Thyroid gland (tissue), 4 donors: ENCODE measurements around the gene NGRN. TPM values are rescaled to one million over a fixed set of nuclear protein-coding genes. Genes with fewer than 3 reads are reported as not detected.
"Not testable (repeated sequence)": the region's sequence is repeated elsewhere in the genome, so short reads cannot be mapped to it uniquely, and the experiment has no call there.

Experiments
- DNase-seq, 2 donors: peaks; one replicate each; pipeline ENCODE4 v3.0.0-alpha.2; 2019
- H3K27ac ChIP-seq, 3 donors: fragments of 200-600 bp; sonication (generic); 1 replicate in 2 of 3; 2 replicates in 1 of 3; pipeline ENCODE4 v1.5.1; 2016 to 2019; ENCODE audit warnings: mild to moderate bottlenecking in 1 of 3, moderate library complexity in 1 of 3
- H3K27me3 ChIP-seq: fragments of 200-600 bp; sonication (generic); one replicate; pipeline ENCODE4 v1.5.1; 2019
- H3K36me3 ChIP-seq, 2 donors: fragments of 200-600 bp; sonication (generic); one replicate each; pipeline ENCODE4 v1.5.1; 2016 to 2019
- H3K4me1 ChIP-seq, 2 donors: fragments of 200-600 bp; sonication (generic); one replicate each; pipeline ENCODE4 v1.5.1; 2017 to 2019
- H3K4me3 ChIP-seq, 3 donors: fragments of 200-600 bp; sonication (generic); replicated peaks in 1 of 3; 1 replicate in 2 of 3; 2 replicates in 1 of 3; pipeline ENCODE4 v1.5.1; 2016; ENCODE audit warnings: mild to moderate bottlenecking in 1 of 3
- H3K9me3 ChIP-seq: fragments of 200-600 bp; sonication (generic); one replicate; pipeline ENCODE4 v1.5.1; 2017
- POLR2A ChIP-seq, 2 donors: fragments of 450-650 bp; IDR thresholded peaks; one replicate each; pipeline ENCODE4 v1.6.1; 2017; ENCODE audit warnings: antibody characterized with exemption in 2 of 2, mild to moderate bottlenecking in 2 of 2, moderate library complexity in 1 of 2
- WGBS, 2 donors: methylation state at CpG; one replicate each; pipeline ENCODE4 v1.1.5; 2017; 5-methylcytosine and 5-hydroxymethylcytosine counted together
- intact Hi-C: fragments of 100-400 bp; cut with DNase I; formaldehyde crosslinking; loops from one replicate; pipeline ENCODE4 v1.15.1; 2023
- total RNA-seq, 4 donors: library from RNA; depleted of rRNA; stranded (reverse); fragments of >200 nt; gene quantifications; one replicate each; pipeline ENCODE4 v1.2.3, GENCODE V29; 2016
- TF ChIP-seq, protein P1 (sequence below), 6 experiments: fragments of 200-600 bp in 3 of 6; fragments of 450-650 bp in 3 of 6; sonication (generic) in 3 of 6; IDR thresholded peaks; one replicate each; pipeline ENCODE4 v1.5.1; 2016 to 2019; ENCODE audit warnings: antibody characterized with exemption in 6 of 6, mild to moderate bottlenecking in 2 of 6, inconsistent platforms in 1 of 6, moderate library complexity in 1 of 6

Gene NGRN
- total RNA-seq, 4 donors from 2014 or later = 80.7 to 159 (median 96.4) TPM

DNA sequence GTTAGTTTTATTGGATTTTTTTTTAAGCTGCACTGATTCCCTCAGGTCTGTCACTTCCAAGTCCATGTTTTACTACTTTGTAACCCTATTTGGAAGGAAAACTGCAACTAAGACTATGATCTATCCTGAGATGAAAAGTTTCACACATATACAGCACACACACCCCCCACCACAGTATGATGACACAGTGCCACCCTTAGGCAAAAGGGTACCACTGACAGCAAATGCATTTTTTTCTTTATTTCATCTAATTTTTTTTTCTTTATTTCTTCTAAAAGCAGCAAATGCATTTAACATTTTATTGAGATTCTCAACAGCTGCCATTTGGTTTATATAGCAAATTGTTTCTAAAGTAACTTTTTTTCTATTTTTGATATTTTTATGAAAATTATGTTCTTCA, 21.2 kb downstream of the NGRN start:
- H3K27ac ChIP-seq = no peak overlapping the region
- H3K4me1 ChIP-seq = no peaks in the 10 kb centered on the region
- no peak for TF ChIP-seq POLR2A (IDR thresholded peaks at IDR 0.05)
- TF ChIP-seq, protein P1, sequence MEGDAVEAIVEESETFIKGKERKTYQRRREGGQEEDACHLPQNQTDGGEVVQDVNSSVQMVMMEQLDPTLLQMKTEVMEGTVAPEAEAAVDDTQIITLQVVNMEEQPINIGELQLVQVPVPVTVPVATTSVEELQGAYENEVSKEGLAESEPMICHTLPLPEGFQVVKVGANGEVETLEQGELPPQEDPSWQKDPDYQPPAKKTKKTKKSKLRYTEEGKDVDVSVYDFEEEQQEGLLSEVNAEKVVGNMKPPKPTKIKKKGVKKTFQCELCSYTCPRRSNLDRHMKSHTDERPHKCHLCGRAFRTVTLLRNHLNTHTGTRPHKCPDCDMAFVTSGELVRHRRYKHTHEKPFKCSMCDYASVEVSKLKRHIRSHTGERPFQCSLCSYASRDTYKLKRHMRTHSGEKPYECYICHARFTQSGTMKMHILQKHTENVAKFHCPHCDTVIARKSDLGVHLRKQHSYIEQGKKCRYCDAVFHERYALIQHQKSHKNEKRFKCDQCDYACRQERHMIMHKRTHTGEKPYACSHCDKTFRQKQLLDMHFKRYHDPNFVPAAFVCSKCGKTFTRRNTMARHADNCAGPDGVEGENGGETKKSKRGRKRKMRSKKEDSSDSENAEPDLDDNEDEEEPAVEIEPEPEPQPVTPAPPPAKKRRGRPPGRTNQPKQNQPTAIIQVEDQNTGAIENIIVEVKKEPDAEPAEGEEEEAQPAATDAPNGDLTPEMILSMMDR (IDR thresholded peaks at IDR 0.05) = peak in 4 of 6 experiments; percentile 26 to 47 (median 38)
- DNase-seq = no peak
- no peak overlapping the region for H3K4me3 ChIP-seq
- H3K27me3 ChIP-seq = no peaks in the 10 kb centered on the region
- no peaks in the 10 kb centered on the region for H3K9me3 ChIP-seq
- intact Hi-C loops = no loop called here
- no peaks in the 10 kb centered on the region for H3K36me3 ChIP-seq

DNA sequence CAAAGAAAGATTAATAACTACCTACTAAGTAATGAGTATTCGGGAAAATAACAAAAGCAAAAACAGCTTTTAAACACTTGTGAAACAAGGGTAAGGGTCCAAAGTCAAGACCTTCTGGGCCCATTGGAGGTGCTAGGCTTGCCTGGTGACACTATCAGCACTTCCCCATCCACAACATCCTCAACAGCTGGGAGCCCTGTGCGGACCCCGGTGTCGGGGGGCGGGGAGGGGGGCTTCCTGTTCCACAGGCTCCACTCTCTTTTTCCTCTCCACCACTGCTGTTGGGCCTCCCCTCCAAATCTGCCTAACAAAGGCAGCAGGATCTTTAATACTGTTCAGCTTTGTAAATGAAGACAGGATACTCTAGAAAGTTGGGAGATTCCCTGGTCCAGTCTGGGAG, 21.6 kb downstream of the NGRN start:
- TF ChIP-seq POLR2A (IDR thresholded peaks at IDR 0.05) = no peak
- TF ChIP-seq, protein P1 (IDR thresholded peaks at IDR 0.05) = no peak
- intact Hi-C loops = no loop called here
- DNase-seq = no peak
- H3K27me3 ChIP-seq = no peaks in the 10 kb centered on the region
- H3K4me1 ChIP-seq = no peaks in the 10 kb centered on the region
- H3K36me3 ChIP-seq = no peaks in the 10 kb centered on the region
- no peak overlapping the region for H3K4me3 ChIP-seq
- 40 to 69% methylated on average over 4 to 5 of the region's 5 CpGs for WGBS, 2 donors
- H3K27ac ChIP-seq = no peak overlapping the region
- no peaks in the 10 kb centered on the region for H3K9me3 ChIP-seq

DNA sequence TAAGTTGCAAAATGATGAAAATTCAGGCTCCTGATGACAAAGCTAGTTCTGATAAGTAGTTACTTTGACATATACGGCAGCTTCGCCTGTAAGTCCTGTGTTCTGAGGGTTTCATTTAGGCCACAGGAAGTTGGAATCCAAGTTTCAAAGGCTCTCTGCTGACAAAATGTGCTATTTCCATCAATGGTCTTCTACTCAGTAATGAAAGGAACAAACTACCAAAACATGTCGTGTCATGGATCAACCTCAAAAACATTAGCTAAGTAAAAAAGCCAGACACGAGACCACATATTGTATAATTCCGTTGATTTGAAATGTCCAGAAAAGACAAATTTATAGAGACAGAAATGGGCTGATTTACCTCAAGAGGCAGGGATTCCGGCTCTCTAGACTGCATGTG, 22.5 kb downstream of the NGRN start:
- TF ChIP-seq, protein P1 (IDR thresholded peaks at IDR 0.05) = no peak
- TF ChIP-seq POLR2A (IDR thresholded peaks at IDR 0.05) = no peak
- Histone ChIP-seq H3K4me1 (no peaks in the 10 kb centered on the region), H3K27me3 (no peaks in the 10 kb centered on the region), H3K9me3 (no peaks in the 10 kb centered on the region), H3K36me3 (no peaks in the 10 kb centered on the region), H3K4me3 (no peak overlapping the region), H3K27ac (no peak overlapping the region)
- intact Hi-C loops = no loop called here
- WGBS, 2 donors = 90 to 93% methylated on average over 6 of the region's 6 CpGs
- DNase-seq = no peak

DNA sequence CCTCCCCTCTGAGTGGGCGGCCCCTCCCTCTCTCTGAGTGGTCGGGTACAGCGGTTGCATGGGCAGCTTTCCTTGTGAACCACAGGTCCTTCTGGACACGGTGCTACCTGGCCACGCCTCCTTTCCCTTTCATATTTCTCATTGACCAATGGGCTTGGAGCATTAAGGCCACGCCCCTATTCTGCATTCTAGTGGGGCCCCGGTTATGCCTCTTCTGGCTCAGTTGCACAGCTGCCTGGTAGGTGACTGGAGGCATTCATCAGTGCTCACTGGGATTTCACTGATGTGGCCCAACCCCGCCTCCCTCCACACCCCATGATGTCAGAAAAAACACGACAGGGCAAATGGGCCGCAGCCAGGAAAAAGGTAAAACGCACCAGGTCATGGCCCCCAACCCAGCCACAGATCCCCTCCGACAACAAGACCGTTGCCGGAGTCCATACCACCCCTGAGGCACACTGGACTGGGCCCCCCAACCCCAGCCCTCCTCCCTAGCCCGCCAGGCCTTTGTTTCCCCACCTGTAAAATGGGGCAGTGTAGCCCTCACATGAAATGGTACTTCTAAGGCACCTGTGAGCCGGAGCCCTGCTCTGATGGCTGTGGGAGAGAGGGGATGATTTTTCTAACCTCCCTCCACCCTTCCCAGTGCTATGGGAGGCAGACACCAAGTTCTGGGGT, 26.3 kb downstream of the NGRN start:
- no peak for TF ChIP-seq POLR2A (IDR thresholded peaks at IDR 0.05)
- TF ChIP-seq, protein P1 (IDR thresholded peaks at IDR 0.05) = no peak
- Histone ChIP-seq H3K36me3 (no peaks in the 10 kb centered on the region), H3K27ac (no peak overlapping the region), H3K4me1 (peaks cover 0 to 6% of the 10 kb centered on the region in 2 donors), H3K4me3 (no peak overlapping the region), H3K9me3 (no peaks in the 10 kb centered on the region), H3K27me3 (no peaks in the 10 kb centered on the region)
- WGBS, 2 donors = 76 to 86% methylated on average over 10 to 14 of the region's 16 CpGs
- intact Hi-C loops = no loop called here
- no peak for DNase-seq

DNA sequence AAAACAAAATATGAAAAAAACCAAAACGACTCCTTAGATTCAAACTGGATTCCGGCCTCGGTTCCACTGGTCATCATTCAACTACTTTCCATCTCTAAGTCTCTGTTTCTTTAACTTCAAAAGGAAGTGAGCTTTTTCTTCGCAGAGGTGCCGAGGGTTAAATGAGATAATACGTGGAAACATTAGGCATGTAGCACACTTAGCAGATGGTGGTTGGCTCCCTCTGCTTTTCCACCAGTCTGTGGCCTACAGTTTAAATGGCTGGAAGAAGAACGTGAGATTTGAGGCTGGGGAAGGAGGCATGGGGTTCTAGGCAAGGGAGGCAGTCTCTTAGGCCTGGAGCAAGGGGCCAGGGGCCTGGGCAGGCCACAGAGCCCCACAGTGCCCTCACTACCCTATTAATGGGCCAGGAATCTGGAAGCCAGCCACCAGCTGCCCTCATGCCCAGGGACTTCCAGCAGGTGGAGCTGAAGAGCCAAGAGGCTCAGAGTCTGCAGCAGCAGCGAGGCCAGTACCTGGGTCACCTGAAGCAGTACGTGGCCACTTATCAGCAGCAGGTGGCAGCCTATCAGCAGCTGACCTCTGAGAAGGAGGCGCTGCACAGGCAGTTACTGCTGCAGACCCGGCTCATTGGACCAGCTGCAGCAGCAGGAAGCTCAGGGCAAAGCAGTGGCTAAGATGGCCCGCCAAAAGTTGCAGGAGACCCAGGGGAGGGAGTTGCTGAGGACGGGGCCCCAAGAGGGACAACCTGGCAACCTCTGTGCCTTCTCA, 27.8 kb downstream of the NGRN start:
- intact Hi-C loops, H3K9me3 ChIP-seq, H3K27me3 ChIP-seq, H3K4me1 ChIP-seq, H3K4me3 ChIP-seq, H3K36me3 ChIP-seq: not testable (repeated sequence)
- TF ChIP-seq, protein P1 (IDR thresholded peaks at IDR 0.05) = peak; percentile 51 to 96 (median 83)
- peak in 1 of 2 donors; percentile 68 for TF ChIP-seq POLR2A (IDR thresholded peaks at IDR 0.05)
- peak; percentile 95 for DNase-seq
- H3K27ac ChIP-seq = peak overlapping the region in 1 of 3 donors; percentile 39
- 48 to 50% methylated on average over 11 to 13 of the region's 13 CpGs for WGBS, 2 donors
